Fibroblast of skin of abdomen (primary cell): ENCODE measurements around the gene GDNF.
"Not testable (repeated sequence)": the region's sequence is repeated elsewhere in the genome, so short reads cannot be mapped to it uniquely, and the experiment has no call there.

ENCODE experiments used
- DNase-seq: peaks from one replicate; pipeline ENCODE4 v3.0.0-alpha.2; 2013

The GDNF gene

GRCh38 chr5:37815913-37816312 is 23.9 kb downstream of the GDNF start:
- DNase-seq: no peak

- DNase-seq: peak; percentile 80
Observed at GRCh38 chr5:37814699-37815098, 25.1 kb downstream of the GDNF start.

GRCh38 chr5:37812365-37812764 is 27.5 kb downstream of the GDNF start:
- DNase-seq: peak; percentile 48

GRCh38 chr5:37811866-37812265 is 28.0 kb downstream of the GDNF start:
- no peak for DNase-seq

- peak; percentile 84 for DNase-seq
Observed at GRCh38 chr5:37810311-37810710, 29.5 kb downstream of the GDNF start.

GRCh38 chr5:37808945-37809344 is 30.9 kb downstream of the GDNF start:
- no peak for DNase-seq

- DNase-seq: no peak
Observed at GRCh38 chr5:37807621-37808301, 32.1 kb downstream of the GDNF start.

- no peak for DNase-seq
Observed at GRCh38 chr5:37807015-37807414, 32.8 kb downstream of the GDNF start.

GRCh38 chr5:37806476-37806875 is 33.4 kb downstream of the GDNF start:
- no peak for DNase-seq

- no peak for DNase-seq
Observed at GRCh38 chr5:37806016-37806415, 33.8 kb downstream of the GDNF start.

- no peak for DNase-seq
Observed at GRCh38 chr5:37804401-37804800, 35.4 kb downstream of the GDNF start.

GRCh38 chr5:37803487-37803886 is 36.4 kb downstream of the GDNF start:
- no peak for DNase-seq

GRCh38 chr5:37801521-37801920 is 38.3 kb downstream of the GDNF start:
- DNase-seq: no peak

GRCh38 chr5:37799865-37800421 is 39.9 kb downstream of the GDNF start:
- no peak for DNase-seq

- DNase-seq: not testable (repeated sequence)
Observed at GRCh38 chr5:37796435-37796834, 43.4 kb downstream of the GDNF start.

GRCh38 chr5:37795292-37795691 is 44.5 kb downstream of the GDNF start:
- DNase-seq: not testable (repeated sequence)

GRCh38 chr5:37792975-37793631 is 46.7 kb downstream of the GDNF start:
- DNase-seq: peak; percentile 48

- no peak for DNase-seq
Observed at GRCh38 chr5:37791321-37791720, 48.5 kb downstream of the GDNF start.

- no peak for DNase-seq
Observed at GRCh38 chr5:37789991-37790390, 49.9 kb downstream of the GDNF start.

- peak; percentile 81 for DNase-seq
Observed at GRCh38 chr5:37787742-37788141, 52.1 kb downstream of the GDNF start.

GRCh38 chr5:37786862-37787519 is 52.9 kb downstream of the GDNF start:
- peak; percentile 78 for DNase-seq

GRCh38 chr5:37786416-37786815 is 53.4 kb downstream of the GDNF start:
- DNase-seq: no peak

GRCh38 chr5:37781409-37781808 is 58.4 kb downstream of the GDNF start:
- DNase-seq: not testable (repeated sequence)
